Measurements from ENCODE around the gene THAP3.
"Not testable (repeated sequence)": the region's sequence is repeated elsewhere in the genome, so short reads cannot be mapped to it uniquely, and the experiment has no call there.

The THAP3 gene

GRCh38 chr1:6591644-6592043, 33.0 kb upstream of the THAP3 start:
- no peak for DNase-seq

GRCh38 chr1:6592441-6592840, 32.2 kb upstream of the THAP3 start:
- DNase-seq, result no peak

GRCh38 chr1:6592865-6593593, 31.6 kb upstream of the THAP3 start:
- no peak for DNase-seq

GRCh38 chr1:6593810-6594209, 30.9 kb upstream of the THAP3 start:
- DNase-seq, result no peak

- DNase-seq, result no peak
Observed at GRCh38 chr1:6594977-6595740, 29.5 kb upstream of the THAP3 start.

- no peak for DNase-seq
Observed at GRCh38 chr1:6596351-6596750, 28.3 kb upstream of the THAP3 start.

GRCh38 chr1:6596886-6597776, 27.5 kb upstream of the THAP3 start:
- DNase-seq, result no peak

GRCh38 chr1:6597777-6598131, 26.9 kb upstream of the THAP3 start:
- DNase-seq, result no peak

- no peak for DNase-seq
Observed at GRCh38 chr1:6599141-6599975, 25.3 kb upstream of the THAP3 start.

GRCh38 chr1:6599991-6600390, 24.7 kb upstream of the THAP3 start:
- DNase-seq, result not testable (repeated sequence)

GRCh38 chr1:6600410-6601048, 24.1 kb upstream of the THAP3 start:
- no peak for DNase-seq

- no peak for DNase-seq
Observed at GRCh38 chr1:6601049-6601922, 23.4 kb upstream of the THAP3 start.

- no peak for DNase-seq
Observed at GRCh38 chr1:6601923-6602668, 22.6 kb upstream of the THAP3 start.

GRCh38 chr1:6602669-6603237, 21.9 kb upstream of the THAP3 start, which contains the start of gene KLHL21:
Gene KLHL21 (minus strand): TSS chr1:6602869. CDS start chr1:6602817, 52 bp downstream.
- peak in 1 of 2 experiments; percentile 56 for DNase-seq

- DNase-seq, result no peak
Observed at GRCh38 chr1:6603238-6603914, 21.3 kb upstream of the THAP3 start.

GRCh38 chr1:6603915-6604558, 20.6 kb upstream of the THAP3 start:
- no peak for DNase-seq

- peak in 1 of 2 experiments; percentile 59 for DNase-seq
Observed at GRCh38 chr1:6612641-6613360, 11.9 kb upstream of the THAP3 start.

Measured in NCI-H187 (cell line).